Hepatocyte (in vitro differentiated cells): ENCODE data around the gene GNAO1. TPM values are rescaled to one million over a fixed set of nuclear protein-coding genes. Genes with fewer than 3 reads are reported as not detected.

Source experiments
- DNase-seq: peaks from one replicate; pipeline ENCODE4 v3.0.0-alpha.2; 2016; ENCODE audit warnings: low spot score
- H2AFZ ChIP-seq: fragments of 200-600 bp; sonication (generic); 2 replicates; pipeline ENCODE4 v1.6.0; 2016; ENCODE audit warnings: antibody characterized with exemption, mild to moderate bottlenecking
- H3K27ac ChIP-seq: fragments of 200-600 bp; sonication (generic); 2 replicates; pipeline ENCODE4 v1.5.1; 2016; ENCODE audit warnings: mild to moderate bottlenecking
- H3K27me3 ChIP-seq: fragments of 200-600 bp; sonication (generic); 2 replicates; pipeline ENCODE4 v1.6.1; 2016
- H3K36me3 ChIP-seq: fragments of 200-600 bp; sonication (generic); replicated peaks from 2 replicates; pipeline ENCODE4 v1.5.1; 2016; ENCODE audit warnings: low read depth; ENCODE audit not compliant: insufficient read depth
- H3K4me1 ChIP-seq: fragments of 200-600 bp; sonication (generic); 2 replicates; pipeline ENCODE4 v1.5.1; 2016; ENCODE audit warnings: mild to moderate bottlenecking, moderate library complexity; ENCODE audit not compliant: insufficient read depth
- H3K4me2 ChIP-seq: fragments of 200-600 bp; sonication (generic); 2 replicates; pipeline ENCODE4 v1.6.0; 2016
- H3K4me3 ChIP-seq: fragments of 200-600 bp; sonication (generic); 2 replicates; pipeline ENCODE4 v1.5.1; 2016; ENCODE audit warnings: mild to moderate bottlenecking
- H3K79me2 ChIP-seq: fragments of 200-600 bp; sonication (generic); 2 replicates; pipeline ENCODE4 v1.6.0; 2017; ENCODE audit warnings: mild to moderate bottlenecking
- H3K9me2 ChIP-seq: fragments of 200-600 bp; sonication (generic); replicated peaks from 2 replicates; pipeline ENCODE4 v1.6.0; 2017; ENCODE audit warnings: mild to moderate bottlenecking; ENCODE audit not compliant: insufficient read depth
- H3K9me3 ChIP-seq: fragments of 200-600 bp; sonication (generic); 2 replicates; pipeline ENCODE4 v1.5.1; 2016; ENCODE audit warnings: low read depth, mild to moderate bottlenecking
- H4K20me1 ChIP-seq: fragments of 200-600 bp; sonication (generic); 2 replicates; pipeline ENCODE4 v1.6.0; 2016; ENCODE audit warnings: mild to moderate bottlenecking; ENCODE audit not compliant: insufficient read depth, poor library complexity, severe bottlenecking
- EZH2 ChIP-seq: fragments of 200-600 bp; sonication (generic); IDR thresholded peaks from 2 replicates; pipeline ENCODE4 v1.6.1; 2016; ENCODE audit warnings: antibody characterized with exemption, mild to moderate bottlenecking, borderline replicate concordance
- EZH2phosphoT487 ChIP-seq: fragments of 200-600 bp; sonication (generic); IDR thresholded peaks from one replicate; pipeline ENCODE4 v1.6.1; 2018; ENCODE audit warnings: antibody characterized with exemption, mild to moderate bottlenecking, low read depth, moderate library complexity; ENCODE audit not compliant: unreplicated experiment, severe bottlenecking
- WGBS: methylation state at CpG from one replicate; pipeline ENCODE4 v1.1.6; 2016; ENCODE audit warnings: low lambda C conversion rate; ENCODE audit errors: missing lambda C conversion rate; 5-methylcytosine and 5-hydroxymethylcytosine counted together
- polyA plus RNA-seq: library from polyadenylated mRNA; unstranded; fragments of >200 nt; fragmentation: Nextera tagmentation; extraction: Ambion mirVana; gene quantifications from 2 replicates; pipeline ENCODE4 v1.2.1, GENCODE V29; 2016
- total RNA-seq: library from RNA; depleted of rRNA; stranded (reverse); fragments of >200 nt; gene quantifications from 2 replicates; pipeline ENCODE4 v1.2.3, GENCODE V29; 2014
- TF ChIP-seq, protein P1 (sequence below): fragments of 200-600 bp; sonication (generic); IDR thresholded peaks from 2 replicates; pipeline ENCODE4 v1.5.1; 2016; ENCODE audit warnings: antibody characterized with exemption, mild to moderate bottlenecking; ENCODE audit not compliant: poor library complexity

GNAO1 gene
- total and polyA plus RNA-seq, 2 experiments from 2014 or later: 0.77 to 2.2 TPM

DNA sequence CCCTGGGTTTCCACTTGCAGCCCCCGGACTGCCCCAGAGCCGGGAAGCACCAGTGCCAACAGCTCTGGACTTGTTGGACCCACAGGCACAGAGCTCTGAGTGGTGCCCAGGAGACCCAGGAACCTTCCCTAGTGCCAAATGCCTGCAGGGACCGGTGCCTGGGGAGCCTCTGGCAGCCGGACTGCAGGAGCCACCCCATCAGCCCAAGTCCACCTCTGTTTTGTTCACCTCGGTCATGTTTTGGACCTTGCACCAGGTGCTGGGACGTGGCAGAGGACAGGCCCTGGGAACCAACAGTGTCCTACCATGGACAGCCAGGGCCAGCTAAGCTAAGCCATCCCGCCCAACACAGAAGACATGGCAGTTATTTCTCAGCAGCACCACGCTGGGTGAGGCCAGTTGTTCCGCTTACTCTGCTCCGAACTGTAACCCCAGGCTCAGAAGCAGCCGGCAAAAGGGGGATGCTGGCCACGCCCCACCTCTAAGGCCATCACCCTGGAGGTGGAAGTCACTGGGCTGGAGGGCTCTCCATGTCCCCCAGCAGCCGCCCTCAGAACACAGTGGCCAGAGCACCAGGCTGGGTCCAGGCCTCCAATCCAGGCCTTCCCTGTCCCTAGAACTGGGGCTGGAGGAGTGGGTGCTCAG lies 154.2 kb downstream of the GNAO1 start:
- Histone ChIP-seq H3K27me3 (no peaks in the 10 kb centered on the region), H3K9me3 (no peaks in the 10 kb centered on the region), H3K27ac (no peak overlapping the region), H3K4me2 (no peak overlapping the region), H3K9me2 (no peaks in the 10 kb centered on the region), H3K79me2 (no peaks in the 10 kb centered on the region), H3K4me3 (no peak overlapping the region), H3K4me1 (no peaks in the 10 kb centered on the region), H4K20me1 (no peaks in the 10 kb centered on the region), H3K36me3 (no peaks in the 10 kb centered on the region), H2AFZ (no peak overlapping the region)
- TF ChIP-seq EZH2: no peak
- TF ChIP-seq EZH2phosphoT487: no peak
- TF ChIP-seq, protein P1, sequence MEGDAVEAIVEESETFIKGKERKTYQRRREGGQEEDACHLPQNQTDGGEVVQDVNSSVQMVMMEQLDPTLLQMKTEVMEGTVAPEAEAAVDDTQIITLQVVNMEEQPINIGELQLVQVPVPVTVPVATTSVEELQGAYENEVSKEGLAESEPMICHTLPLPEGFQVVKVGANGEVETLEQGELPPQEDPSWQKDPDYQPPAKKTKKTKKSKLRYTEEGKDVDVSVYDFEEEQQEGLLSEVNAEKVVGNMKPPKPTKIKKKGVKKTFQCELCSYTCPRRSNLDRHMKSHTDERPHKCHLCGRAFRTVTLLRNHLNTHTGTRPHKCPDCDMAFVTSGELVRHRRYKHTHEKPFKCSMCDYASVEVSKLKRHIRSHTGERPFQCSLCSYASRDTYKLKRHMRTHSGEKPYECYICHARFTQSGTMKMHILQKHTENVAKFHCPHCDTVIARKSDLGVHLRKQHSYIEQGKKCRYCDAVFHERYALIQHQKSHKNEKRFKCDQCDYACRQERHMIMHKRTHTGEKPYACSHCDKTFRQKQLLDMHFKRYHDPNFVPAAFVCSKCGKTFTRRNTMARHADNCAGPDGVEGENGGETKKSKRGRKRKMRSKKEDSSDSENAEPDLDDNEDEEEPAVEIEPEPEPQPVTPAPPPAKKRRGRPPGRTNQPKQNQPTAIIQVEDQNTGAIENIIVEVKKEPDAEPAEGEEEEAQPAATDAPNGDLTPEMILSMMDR: no peak
- no peak for DNase-seq
- 90% methylated on average over 13 of the region's 13 CpGs for WGBS

DNA sequence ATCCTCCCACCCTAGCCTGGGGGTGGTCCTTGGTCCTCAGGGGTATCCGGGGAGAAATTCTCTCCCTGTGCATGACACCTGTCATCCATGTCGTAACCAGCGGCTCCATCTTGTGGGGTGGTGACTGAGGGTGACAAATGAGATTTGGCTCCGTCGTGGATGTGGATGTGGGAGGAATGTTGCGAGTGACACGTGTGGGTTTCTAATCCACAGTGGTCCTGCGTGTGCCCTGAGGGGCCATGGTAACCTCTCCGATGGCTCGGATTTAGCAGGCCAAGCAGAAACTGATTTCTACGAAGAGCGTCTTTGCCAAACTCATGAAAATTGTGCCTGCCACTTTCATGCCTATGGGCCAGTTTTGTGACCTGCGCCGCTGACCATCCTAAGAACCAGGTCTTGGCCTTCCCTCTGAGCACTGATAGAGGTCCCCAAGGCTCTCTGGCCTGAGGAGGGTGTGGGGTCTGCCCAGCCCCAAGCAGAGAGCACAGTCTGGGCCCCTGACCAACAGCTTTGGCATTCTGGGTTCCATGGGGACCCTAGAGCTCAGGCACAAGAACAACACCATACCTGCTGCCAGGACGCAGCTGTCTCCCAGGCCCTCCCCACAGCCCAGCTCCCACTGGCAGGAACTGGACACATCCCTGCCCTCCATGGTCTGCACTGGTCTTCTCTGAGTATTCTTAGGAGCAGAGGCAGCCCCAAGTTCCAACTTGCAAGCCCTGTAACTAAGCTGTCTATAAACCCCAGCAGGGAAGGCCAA lies 155.0 kb downstream of the GNAO1 start:
- H3K4me3 ChIP-seq: no peak overlapping the region
- no peaks in the 10 kb centered on the region for H3K79me2 ChIP-seq
- no peaks in the 10 kb centered on the region for H3K9me2 ChIP-seq
- no peaks in the 10 kb centered on the region for H3K4me1 ChIP-seq
- no peak for DNase-seq
- no peak overlapping the region for H2AFZ ChIP-seq
- 95% methylated on average over 15 of the region's 15 CpGs for WGBS
- no peaks in the 10 kb centered on the region for H3K9me3 ChIP-seq
- no peaks in the 10 kb centered on the region for H3K36me3 ChIP-seq
- no peak overlapping the region for H3K27ac ChIP-seq
- H4K20me1 ChIP-seq: no peaks in the 10 kb centered on the region
- TF ChIP-seq EZH2 (no peak), EZH2phosphoT487 (no peak)
- TF ChIP-seq, protein P1: no peak
- H3K27me3 ChIP-seq: no peaks in the 10 kb centered on the region
- H3K4me2 ChIP-seq: no peak overlapping the region

DNA sequence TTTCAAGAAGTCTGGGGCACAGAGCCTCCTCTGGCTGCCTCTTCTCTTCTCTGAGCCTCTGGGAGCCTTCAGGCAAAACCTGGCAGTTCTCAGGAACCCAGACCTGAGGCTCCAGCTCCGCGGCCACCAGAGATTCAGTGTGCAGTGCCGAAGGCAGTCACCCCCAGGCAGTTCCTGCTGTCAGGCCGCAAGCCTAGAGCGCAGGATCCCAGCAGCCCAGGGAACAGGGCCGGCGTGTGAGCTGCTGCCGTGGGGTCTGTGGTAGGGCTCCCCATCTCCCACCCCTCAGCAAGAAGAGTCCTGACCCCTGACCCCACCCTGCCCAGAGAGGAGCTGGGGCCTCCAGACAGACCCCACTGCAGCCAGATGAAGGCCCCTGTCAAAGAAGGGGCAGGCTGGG lies 155.9 kb downstream of the GNAO1 start:
- Histone ChIP-seq H4K20me1 (no peaks in the 10 kb centered on the region), H3K27ac (no peak overlapping the region), H3K36me3 (no peaks in the 10 kb centered on the region), H3K4me2 (no peak overlapping the region), H2AFZ (no peak overlapping the region), H3K9me3 (no peaks in the 10 kb centered on the region), H3K4me3 (no peak overlapping the region), H3K27me3 (no peaks in the 10 kb centered on the region), H3K4me1 (no peaks in the 10 kb centered on the region), H3K9me2 (no peaks in the 10 kb centered on the region), H3K79me2 (no peaks in the 10 kb centered on the region)
- no peak for TF ChIP-seq EZH2
- TF ChIP-seq, protein P1: no peak
- no peak for TF ChIP-seq EZH2phosphoT487
- no peak for DNase-seq
- 71% methylated on average over 8 of the region's 8 CpGs for WGBS
